Activated T-cell treated with anti-CD3 and anti-CD28 coated beads for 1 hour (primary cell): ENCODE results near the gene PSME2.
"Not testable (repeated sequence)": the region's sequence is repeated elsewhere in the genome, so short reads cannot be mapped to it uniquely, and the experiment has no call there.

ENCODE experiments used
- DNase-seq: peaks from one replicate; pipeline ENCODE4 v3.0.0-alpha.2; 2020; ENCODE audit warnings: low read depth

PSME2 gene

DNA sequence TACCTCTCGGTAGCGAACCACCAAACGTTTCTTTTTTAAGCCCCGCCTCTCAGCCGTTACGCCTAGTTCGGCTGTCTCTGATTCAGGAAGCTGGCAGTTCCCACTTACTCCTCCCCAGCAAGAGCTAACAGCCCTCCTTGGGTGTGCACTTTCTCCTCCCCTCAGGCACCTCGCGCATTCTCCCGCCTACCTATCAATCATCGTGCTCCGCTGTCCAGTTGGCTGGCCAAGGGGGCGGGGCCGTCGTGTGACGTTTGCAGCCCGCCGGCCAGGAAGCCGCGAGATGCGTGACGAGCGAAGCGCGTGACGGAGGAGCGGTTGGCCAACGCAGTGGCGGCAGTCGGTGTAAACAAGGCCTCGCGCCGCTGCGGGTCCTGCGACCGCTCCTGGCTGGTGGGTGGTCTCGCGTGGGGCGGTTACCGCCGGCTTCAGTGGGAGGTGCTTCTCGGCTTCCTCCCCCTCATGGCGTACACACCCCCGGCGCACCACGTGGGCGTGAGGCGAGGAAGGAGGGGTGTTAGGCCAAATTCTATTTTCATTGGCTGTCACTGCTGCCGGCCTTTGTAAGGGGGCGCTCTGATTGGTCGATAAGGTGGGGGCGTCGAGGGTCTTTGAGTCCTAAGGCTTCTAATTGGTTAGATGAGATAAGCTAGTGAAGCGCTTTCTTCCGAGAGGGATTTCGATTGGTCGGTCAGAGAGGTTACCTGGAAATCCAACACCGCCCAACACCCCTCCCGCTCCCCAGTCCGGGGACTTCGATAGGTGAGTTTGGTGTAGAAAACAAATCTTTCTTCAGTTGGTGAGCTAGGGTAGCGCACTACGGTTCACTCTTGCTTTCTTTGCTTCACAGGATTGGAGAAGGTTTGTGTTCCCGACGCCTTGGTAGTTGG is 31.6 kb downstream of the PSME2 start, which contains the start of the genes DCAF11 and NRL:
Gene DCAF11 (plus strand): TSS at position 246 of the 890 bp plus-strand sequence. CDS start 818 bp downstream, outside the sequence.
Gene NRL (minus strand): TSS at position 418 of the 890 bp plus-strand sequence. CDS start 32,101 bp downstream, outside the sequence.
- peak; percentile 95 for DNase-seq

DNA sequence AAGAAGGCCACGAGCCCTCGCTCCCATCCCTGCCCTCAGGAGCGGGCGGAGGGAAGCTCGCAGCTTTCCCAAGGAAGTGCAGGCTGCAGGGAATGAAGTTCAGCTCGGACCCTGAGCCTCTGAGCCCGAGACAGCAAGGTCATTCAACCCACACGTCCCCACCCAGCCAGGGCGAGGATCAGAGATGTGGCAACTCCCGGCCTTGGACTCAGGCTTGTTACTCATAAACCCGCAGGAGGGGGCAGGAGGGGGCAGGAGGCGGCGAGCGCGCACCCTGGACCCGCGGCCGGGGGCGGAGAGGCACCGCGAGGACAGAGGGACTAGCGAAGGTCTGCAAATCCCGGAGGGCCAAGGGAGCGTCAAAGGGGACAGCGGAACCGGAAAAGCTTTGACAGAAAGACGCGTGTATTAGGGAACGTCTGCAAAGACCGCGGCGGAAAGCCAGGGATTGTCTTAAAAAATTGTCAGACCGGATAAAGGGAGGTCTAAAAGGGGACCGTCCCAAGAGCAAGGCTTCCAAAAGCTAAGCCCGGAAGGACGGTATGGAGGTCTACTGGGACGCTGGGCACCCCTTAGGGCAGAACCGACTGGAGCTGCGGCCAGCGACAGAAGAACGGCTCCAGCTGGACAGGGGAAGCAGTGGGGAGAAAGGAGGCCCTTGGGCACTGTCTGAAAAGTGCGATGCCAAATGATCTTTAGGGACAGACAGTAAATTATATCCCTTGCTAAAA is 32.4 kb downstream of the PSME2 start:
- peak; percentile 59 for DNase-seq

DNA sequence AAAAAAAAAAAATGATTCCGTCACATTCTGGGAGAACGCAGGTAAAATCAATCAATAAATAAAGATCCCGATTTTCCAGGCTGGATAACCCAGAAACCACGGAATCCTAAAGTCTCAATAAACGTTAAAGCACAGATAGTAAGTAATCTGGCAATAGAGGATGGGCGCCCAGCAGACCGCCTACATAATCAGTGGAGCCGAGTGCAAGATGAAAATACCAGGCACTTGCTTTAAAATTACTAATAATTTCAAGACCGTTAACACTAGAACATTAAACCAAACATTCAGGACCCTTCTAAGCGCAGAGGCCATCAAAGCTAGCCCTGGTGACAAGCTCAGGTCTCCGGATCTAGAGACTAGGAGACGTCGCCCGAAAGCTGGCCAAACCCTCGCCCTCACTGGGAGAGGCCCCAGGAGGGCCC is 33.0 kb downstream of the PSME2 start:
- no peak for DNase-seq

DNA sequence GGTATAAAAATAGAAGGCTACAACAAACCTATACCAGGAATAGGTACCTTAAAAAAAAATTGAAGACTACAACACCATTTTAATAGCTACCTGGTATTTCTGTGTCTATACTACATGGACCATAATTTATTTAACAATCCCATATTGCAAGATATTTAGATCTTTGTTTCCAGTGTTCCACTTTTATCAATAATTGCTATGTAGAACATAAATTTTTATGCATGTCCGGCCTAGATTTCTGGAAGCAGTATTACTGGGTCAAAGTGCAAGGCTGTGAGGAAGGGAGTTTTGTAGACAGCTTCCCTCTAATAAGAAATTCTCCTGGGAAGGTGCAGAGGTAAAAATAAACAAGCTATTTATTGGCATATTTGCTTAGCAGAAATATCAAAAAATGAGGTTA is 35.9 kb downstream of the PSME2 start:
- DNase-seq = no peak

DNA sequence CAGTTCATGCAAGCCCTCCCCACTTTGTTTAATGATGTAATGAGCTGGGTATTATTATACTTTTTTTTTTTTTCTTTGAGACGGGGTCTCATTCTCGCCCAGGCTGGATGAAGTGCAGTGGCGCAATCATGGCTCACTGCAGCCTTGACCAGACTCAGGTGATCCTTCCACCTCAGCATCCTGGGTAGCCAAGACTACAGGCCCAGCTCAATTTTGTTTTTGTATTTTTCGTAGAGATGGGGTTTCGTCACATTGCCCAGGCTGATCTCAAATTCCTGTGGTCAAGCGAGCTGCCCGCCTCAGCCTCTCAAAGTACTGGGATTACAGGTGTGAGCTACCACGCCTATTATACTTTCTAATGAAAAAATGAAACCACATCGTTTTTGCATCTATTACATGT is 36.4 kb downstream of the PSME2 start:
- no peak for DNase-seq

DNA sequence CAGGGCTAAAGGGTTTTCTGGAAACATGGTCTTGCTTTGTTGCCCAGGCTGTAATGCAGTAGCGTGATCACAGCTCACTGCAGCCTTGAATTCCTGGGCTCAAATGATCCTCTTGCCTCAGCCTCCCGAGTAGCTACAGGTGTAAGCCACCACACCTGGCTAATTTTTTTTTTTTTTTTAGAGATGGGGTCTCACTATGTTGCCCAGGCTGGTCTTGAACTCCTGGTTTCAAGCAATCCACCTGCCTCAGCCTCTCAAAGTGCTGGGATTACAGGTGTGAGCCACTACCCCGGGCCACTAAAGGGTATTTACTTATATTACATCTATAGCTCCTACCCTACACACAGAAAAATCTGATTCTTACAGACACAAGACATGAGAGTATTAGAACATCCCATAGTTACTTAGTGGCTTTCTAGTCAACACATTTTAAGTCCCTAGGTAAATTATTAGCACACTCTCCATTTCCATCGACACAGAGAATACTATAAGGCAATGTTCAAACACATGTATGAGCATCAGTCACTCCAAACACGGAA is 38.0 kb downstream of the PSME2 start:
- no peak for DNase-seq

DNA sequence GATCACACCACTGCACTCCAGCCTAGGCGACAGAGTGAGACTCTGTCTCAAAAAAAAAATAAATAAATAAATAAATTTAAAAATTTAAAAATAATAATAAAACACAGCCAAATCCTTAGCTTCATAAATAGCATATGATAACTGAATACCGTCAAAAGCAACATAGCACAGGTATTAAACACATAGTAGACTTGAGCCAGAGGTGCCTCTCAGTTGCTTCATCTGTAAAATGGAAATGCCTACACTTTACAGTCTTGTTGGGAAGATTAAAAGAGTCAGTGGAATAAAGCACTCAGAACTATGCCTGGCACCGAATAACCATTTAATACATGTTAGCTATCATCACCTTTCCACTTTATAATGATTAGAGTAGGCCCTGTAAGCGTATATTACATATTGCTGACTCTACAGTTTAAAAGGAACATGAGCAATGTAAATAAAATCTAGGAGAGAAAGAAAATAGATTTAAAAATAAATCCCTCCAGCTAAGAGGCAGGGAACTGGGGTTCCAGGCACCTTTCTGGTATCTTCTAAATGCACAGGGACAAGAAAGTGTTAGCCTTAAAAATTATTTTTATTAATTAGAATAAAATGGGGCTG is 39.6 kb downstream of the PSME2 start:
- no peak for DNase-seq

DNA sequence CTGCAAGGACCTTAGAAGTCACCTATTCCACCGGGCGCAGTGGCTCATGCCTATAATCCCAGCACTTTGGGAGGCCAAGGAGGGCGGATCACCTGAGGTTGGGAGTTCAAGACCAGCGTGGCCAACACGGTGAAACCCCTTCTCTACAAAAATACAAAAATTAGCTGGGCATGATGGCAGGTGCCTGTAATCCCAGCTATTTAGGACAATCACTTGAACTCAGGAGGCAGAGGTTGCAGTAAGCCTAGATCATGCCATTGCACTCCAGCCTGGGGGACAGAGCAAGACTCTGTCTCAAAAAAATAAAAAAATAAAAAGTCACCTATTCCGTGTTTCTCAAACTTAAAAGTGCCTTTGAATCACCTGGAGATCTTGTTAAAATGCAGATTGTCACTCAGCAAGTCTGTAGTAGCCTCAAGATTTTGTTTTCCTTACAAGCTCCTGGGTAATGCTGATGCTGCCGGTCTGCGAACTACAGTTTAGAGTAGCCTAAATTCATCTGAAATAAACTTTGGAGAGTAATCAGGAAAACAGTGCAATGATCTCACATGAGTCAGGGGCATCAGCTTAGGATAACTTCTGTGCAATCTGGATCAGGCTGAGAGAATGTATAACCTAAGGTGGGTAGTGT is 40.7 kb downstream of the PSME2 start:
- DNase-seq = not testable (repeated sequence)

DNA sequence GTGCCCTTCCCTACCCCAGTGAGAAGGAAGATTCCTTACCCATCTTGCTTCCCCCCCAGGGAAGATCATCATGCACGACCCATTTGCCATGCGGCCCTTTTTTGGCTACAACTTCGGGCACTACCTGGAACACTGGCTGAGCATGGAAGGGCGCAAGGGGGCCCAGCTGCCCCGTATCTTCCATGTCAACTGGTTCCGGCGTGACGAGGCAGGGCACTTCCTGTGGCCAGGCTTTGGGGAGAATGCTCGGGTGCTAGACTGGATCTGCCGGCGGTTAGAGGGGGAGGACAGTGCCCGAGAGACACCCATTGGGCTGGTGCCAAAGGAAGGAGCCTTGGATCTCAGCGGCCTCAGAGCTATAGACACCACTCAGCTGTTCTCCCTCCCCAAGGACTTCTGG is 43.0 kb downstream of the PSME2 start:
- no peak for DNase-seq

DNA sequence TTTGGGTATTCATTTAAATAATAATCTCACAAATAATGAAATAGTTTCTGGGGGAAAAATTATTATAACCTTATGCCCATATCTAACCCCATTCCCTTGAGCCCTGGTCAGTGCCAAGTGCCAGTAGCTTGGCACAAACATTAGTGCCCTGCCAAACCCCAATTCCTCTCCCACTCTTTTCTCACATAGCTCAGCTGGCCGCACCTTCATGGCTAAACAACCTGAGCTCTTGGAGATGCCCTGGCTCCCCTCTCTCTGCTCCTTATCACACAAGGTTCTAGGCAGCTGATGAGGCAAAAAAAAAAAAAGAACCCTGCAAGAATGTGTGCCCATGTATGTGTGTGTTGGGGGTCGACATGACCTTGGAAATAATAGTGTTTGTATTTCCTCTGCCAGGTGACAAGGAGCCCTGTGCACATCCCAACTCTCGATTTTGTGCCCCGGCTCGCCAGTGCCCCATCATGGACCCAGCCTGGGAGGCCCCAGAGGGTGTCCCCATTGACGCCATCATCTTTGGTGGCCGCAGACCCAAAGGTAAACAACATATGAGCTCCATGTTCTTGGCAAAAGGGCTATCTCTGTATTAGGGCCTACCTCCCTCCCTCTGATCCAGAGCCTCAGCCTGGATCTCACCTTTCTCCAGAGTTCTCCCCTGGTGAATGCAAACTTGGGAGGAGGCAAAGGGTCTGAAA is 43.9 kb downstream of the PSME2 start:
- no peak for DNase-seq

DNA sequence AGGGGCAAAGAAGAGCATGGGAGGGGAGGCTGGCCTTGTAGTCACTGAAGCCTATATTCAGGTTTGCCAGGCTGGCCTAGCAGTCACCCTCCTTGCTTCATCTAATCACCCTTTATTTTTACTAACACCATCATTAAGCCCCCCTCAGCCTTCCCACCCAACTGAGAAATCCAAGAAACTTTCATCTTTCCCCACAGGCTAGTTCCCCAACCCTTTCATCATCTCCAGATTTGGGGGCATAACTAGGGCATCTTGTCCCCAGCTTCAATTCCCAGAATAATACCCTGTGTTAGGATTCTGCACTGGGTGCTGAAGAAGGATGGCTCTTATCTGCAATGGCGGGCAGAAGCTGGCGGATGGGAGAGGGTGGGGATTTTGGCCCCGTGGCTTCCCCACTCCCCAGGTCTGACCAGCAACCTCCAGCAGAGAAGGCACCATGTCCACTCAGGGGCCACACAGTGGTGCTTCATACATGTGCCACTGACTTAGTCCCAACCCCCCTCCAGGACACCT is 45.4 kb downstream of the PSME2 start:
- DNase-seq = no peak

DNA sequence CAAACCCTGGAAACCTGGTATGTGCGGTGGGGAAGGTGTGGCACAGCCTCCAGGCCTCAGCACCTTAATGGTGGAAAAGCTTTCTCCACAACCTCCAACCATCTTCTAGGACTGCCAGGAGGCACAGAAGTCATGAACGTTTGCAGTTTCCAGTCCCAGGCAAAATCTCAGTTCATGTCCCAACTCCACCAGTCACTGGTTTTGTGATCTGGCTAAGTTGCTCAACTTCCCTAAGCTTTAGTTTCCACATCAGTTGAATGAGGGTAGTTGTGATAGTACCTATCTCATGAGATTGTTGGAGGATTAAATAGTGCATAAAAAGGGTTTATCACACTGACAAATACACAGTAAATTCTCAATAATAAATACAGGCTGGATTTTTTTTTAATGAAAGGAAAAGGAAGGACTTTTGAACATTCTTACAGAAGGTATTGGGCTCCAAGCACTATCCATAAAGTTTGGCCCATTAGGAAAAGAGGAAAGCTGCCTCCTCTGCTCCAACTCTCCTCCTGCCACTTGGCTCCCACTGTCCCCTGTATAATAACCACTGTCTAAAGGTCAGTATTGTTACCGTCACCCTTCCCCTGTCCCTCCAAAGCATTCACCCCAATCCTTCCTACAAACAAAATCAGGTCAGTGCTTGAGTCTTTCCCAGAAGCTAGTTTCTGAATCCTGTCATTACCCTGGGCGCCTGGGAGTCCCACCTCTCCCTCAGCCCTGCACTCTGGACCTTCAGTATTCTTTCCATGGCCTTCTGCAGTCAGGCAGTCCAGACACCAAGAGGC is 46.0 kb downstream of the PSME2 start:
- DNase-seq = no peak

DNA sequence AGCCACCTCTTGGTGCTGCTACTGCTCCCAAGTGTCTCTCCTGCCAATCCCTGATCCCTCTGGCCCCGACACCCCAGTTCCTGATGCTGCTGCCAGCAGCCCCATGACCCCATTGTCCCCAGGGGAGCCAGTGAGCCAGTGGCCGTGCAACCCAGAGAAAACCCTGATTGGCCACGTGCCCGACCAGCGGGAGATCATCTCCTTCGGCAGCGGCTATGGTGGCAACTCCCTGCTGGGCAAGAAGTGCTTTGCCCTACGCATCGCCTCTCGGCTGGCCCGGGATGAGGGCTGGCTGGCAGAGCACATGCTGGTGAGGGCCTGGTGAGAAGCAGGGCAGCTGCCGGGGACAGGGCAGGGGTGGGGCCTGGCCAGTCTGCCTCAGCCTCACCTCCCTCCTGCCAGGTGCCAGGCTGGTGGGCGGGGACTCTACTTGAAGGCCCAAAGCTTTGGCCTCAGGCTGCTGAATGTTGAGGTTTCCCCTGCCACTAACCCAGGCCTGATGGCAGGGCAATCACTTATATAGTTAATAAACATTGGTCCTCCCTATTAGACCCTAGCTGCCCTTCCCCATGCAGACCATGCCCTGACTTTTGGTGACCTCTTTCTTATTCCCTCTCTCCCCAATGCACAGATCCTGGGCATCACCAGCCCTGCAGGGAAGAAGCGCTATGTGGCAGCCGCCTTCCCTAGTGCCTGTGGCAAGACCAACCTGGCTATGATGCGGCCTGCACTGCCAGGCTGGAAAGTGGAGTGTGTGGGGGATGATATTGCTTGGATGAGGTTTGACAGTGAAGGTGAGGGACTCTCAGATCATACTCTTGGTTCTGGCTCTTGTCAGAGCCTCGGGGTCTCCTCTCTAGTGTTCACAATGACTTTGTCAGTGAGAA is 47.2 kb downstream of the PSME2 start:
- DNase-seq = no peak

DNA sequence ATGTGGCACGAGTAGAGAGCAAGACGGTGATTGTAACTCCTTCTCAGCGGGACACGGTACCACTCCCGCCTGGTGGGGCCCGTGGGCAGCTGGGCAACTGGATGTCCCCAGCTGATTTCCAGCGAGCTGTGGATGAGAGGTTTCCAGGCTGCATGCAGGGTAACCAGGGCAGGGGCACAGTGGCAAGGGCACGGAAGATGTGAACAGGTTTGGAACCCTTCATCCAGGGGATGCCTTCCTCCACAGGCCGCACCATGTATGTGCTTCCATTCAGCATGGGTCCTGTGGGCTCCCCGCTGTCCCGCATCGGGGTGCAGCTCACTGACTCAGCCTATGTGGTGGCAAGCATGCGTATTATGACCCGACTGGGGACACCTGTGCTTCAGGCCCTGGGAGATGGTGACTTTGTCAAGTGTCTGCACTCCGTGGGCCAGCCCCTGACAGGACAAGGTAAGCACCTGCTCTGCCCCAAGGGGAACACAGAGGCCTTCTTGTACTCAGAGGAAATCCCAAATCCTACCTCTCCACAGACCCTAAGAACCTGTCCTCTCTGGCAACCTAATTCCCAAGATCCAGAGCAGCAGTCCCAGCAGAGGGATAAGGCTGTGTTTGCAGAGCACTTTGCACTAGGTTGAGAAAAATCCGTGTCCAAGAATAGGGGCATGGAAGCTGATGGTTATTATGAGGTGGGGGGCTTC is 48.0 kb downstream of the PSME2 start:
- DNase-seq = no peak

DNA sequence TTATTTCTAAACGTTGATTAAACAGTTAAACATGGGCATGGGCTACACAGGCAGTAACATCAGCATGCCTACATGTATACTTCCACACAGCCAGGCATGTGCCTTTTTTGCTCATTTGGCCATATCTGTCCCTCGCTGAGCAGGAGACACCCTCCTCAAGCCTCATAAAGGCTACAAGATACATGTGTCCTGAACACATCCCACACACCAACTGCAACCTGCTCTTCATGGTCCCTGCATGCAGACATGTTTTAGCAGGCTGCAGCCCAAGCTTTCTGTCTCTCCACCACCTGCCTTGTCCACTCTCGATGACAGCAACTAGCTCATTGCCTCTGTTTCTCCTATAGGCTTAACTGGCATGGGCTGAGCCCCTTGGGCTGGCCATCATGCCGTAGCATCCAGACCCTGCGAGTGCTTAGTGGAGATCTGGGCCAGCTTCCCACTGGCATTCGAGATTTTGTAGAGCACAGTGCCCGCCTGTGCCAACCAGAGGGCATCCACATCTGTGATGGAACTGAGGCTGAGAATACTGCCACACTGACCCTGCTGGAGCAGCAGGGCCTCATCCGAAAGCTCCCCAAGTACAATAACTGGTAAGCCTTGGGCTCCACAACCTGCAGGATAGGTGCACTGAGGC is 49.7 kb downstream of the PSME2 start:
- no peak for DNase-seq

DNA sequence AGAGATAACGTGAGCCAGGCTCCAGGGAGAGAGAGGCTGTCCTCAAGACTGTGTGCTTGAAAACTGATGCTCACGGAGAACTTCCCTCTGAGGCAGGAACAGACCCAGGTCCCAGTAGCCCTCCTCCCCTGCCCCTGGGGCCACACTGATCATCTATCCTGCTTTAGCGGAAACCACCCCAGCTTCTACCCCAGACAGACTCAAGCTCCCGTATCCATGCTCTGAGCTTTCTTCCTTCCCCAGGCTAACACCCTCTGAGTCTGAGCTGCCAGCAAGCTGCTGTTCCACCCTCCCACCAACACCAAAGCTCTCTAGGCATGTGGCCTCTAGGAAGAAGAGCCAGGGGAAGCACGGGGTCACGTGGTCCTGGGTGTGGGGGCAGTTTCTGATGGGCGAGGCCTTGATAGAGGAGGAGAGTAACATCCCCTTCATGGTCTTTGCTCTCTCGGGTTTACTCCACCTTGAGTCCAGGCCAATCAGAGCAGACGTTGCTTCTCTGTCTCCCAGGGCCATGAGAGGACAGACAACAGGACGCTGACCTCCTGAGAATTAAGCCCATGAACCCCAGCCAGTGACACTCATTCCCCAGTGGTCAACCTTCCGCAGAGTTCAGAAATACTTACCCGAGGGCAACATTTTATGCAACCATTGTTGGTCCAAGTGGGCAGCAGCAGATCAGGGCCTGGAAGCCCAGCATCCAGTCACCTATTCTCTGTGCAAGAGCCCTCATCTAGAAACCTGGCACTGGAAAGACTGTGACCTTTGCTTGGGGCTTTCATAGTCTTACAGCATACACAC is 50.9 kb downstream of the PSME2 start:
- DNase-seq = no peak

DNA sequence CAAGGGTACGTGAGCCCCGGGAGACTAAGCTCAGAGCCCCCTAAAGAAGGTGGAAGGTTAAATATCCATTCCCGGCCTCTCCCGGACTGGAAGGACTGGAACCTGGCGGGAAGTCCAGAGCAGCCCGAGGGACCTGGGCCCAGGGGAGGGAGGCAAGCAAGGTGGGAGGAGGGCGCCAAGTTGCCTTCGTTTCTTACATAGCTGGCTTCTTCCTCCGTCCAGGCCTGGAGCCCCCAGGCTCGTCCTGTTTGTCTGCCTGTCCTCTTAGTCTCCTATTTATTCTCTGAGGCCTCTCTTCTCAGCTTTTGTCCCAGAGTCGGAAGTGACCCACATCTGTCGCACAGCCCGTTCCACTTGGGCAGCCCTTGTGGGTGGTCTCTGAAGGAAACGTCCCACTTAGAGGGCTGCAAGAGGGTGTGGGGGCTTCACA is 51.6 kb downstream of the PSME2 start:
- no peak for DNase-seq
